Stomach (tissue), 9 donors: ENCODE measurements around the gene SACM1L. TPM values are rescaled to one million over a fixed set of nuclear protein-coding genes. Genes with fewer than 3 reads are reported as not detected.

Source experiments
- DNase-seq, 2 donors: peaks; one replicate each; pipeline versions ENCODE4 v3.0.0 to v3.0.0-alpha.2; 2013 to 2019
- H3K27ac ChIP-seq, 5 donors: fragments of 200-600 bp in 4 of 5; sonication (generic) in 4 of 5; one replicate each; pipeline ENCODE4 v1.5.1; 2013 to 2019; ENCODE audit warnings: mild to moderate bottlenecking in 1 of 5, moderate library complexity in 1 of 5
- H3K27me3 ChIP-seq, 3 donors: fragments of 200-600 bp; sonication (generic); one replicate each; pipeline ENCODE4 v1.5.1; 2017 to 2019; ENCODE audit warnings: mixed run types in 1 of 3
- H3K36me3 ChIP-seq, 4 donors: fragments of 200-600 bp; sonication (generic); 1 replicate in 3 of 4; 2 replicates in 1 of 4; pipeline ENCODE4 v1.5.1; 2016 to 2019
- H3K4me1 ChIP-seq, 4 donors: fragments of 200-600 bp; sonication (generic); one replicate each; pipeline ENCODE4 v1.5.1; 2016 to 2019
- H3K4me3 ChIP-seq, 4 donors: fragments of 200-600 bp; sonication (generic) in 3 of 4; one replicate each; pipeline ENCODE4 v1.5.1; 2016 to 2019; ENCODE audit warnings: mild to moderate bottlenecking in 1 of 4
- H3K9me3 ChIP-seq, 4 donors: fragments of 200-600 bp; sonication (generic); one replicate each; pipeline ENCODE4 v1.5.1; 2016 to 2019
- EP300 ChIP-seq: sonication (generic); formaldehyde crosslinking; IDR thresholded peaks from one replicate; pipeline ENCODE4 v1.6.1; 2017; ENCODE audit warnings: antibody characterized with exemption
- POLR2A ChIP-seq, 4 donors: fragments of 450-650 bp; IDR thresholded peaks; one replicate each; pipeline ENCODE4 v1.6.1; 2016; ENCODE audit warnings: antibody characterized with exemption in 4 of 4, control low read depth in 2 of 4, mild to moderate bottlenecking in 1 of 4, moderate library complexity in 1 of 4
- POLR2AphosphoS5 ChIP-seq, 3 donors: sonication (generic); formaldehyde crosslinking; IDR thresholded peaks; one replicate each; pipeline ENCODE4 v1.6.1; 2016; ENCODE audit warnings: antibody characterized with exemption in 3 of 3
- WGBS, 5 donors: extraction: QIAGEN DNeasy Blood & Tissue Kit in 3 of 5; methylation state at CpG; one replicate each; pipeline versions ENCODE4 v1.1.5 to v1.1.7; 2013 to 2018; 5-methylcytosine and 5-hydroxymethylcytosine counted together
- intact Hi-C: fragments of 100-400 bp; cut with DNase I; formaldehyde crosslinking; loops from one replicate; pipeline ENCODE4 v1.15.1; 2023; ENCODE audit warnings: low total_unique reads
- polyA plus RNA-seq, 3 donors: library from polyadenylated mRNA; stranded (reverse); fragments of 200-250 nt; gene quantifications; one replicate each; pipeline ENCODE4 v1.2.3, GENCODE V29; 2013
- small RNA-seq, 4 donors: library from RNA; depleted of rRNA; stranded (forward); fragments of <200 nt; gene quantifications; one replicate each; pipeline ENCODE3, GENCODE V24; 2016
- total RNA-seq, 5 donors: library from RNA; depleted of rRNA; stranded (reverse); fragments of >200 nt; gene quantifications; one replicate each; pipeline versions ENCODE4 v1.1.0 to v1.2.3, GENCODE V29; 2014 to 2016
- TF ChIP-seq, protein P1 (sequence below), 7 experiments: fragments of 450-650 bp in 4 of 7; fragments of 200-600 bp in 3 of 7; sonication (generic) in 3 of 7; IDR thresholded peaks; one replicate each; pipeline ENCODE4 v1.5.1; 2016 to 2019; ENCODE audit warnings: antibody characterized with exemption in 7 of 7, control low read depth in 2 of 7, mild to moderate bottlenecking in 1 of 7
- donor health status: healthy with polysubstance abuse.
- donor health status: Bipolar disorder and iron deficiency.
- donor health status: healthy.

SACM1L gene
- total and polyA plus RNA-seq, 8 donors, result 9.8 to 118 (median 30.8) TPM

DNA sequence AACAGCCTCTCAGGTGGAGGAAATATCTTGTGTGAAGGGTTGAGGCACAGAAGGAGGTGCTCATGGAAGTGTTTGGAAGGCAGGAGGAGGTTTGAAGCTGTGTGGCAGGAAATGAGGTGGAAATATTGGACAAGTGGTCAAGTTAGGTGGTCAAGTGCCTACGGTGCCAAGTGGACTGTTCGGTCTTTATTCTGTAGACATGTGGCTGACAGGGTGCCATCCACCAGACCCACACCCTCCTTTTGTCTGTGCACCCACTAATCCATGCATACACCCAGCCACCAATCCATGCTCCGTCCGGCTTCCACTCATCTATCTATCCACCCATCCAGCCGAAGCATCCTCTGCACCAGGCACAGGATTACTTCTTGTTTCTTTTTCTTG, 105.0 kb downstream of the SACM1L start:
- no peak overlapping the region for H3K27ac ChIP-seq
- 94 to 99% (median 96%) methylated on average over 5 of the region's 5 CpGs for WGBS, 5 donors
- intact Hi-C loops, result no loop called here
- H3K4me3 ChIP-seq, result no peak overlapping the region
- TF ChIP-seq POLR2AphosphoS5 (IDR thresholded peaks at IDR 0.05) (no peak), POLR2A (IDR thresholded peaks at IDR 0.05) (no peak), EP300 (no peak)
- TF ChIP-seq, protein P1, sequence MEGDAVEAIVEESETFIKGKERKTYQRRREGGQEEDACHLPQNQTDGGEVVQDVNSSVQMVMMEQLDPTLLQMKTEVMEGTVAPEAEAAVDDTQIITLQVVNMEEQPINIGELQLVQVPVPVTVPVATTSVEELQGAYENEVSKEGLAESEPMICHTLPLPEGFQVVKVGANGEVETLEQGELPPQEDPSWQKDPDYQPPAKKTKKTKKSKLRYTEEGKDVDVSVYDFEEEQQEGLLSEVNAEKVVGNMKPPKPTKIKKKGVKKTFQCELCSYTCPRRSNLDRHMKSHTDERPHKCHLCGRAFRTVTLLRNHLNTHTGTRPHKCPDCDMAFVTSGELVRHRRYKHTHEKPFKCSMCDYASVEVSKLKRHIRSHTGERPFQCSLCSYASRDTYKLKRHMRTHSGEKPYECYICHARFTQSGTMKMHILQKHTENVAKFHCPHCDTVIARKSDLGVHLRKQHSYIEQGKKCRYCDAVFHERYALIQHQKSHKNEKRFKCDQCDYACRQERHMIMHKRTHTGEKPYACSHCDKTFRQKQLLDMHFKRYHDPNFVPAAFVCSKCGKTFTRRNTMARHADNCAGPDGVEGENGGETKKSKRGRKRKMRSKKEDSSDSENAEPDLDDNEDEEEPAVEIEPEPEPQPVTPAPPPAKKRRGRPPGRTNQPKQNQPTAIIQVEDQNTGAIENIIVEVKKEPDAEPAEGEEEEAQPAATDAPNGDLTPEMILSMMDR (IDR thresholded peaks at IDR 0.05), result no peak
- peaks cover 0 to 65% (median 26%) of the 10 kb centered on the region in 3 donors for H3K27me3 ChIP-seq
- no peaks in the 10 kb centered on the region for H3K36me3 ChIP-seq
- peaks cover 10 to 20% (median 16%) of the 10 kb centered on the region in 4 donors for H3K4me1 ChIP-seq
- H3K9me3 ChIP-seq, result peaks cover 6 to 8% (median 8%) of the 10 kb centered on the region in 4 donors
- DNase-seq, result no peak

GRCh38 chr3:45794660-45795059, 105.5 kb downstream of the SACM1L start:
- H3K4me3 ChIP-seq, result no peak overlapping the region
- H3K27me3 ChIP-seq, result peaks cover 0 to 69% (median 26%) of the 10 kb centered on the region in 3 donors
- no peak for DNase-seq
- no peaks in the 10 kb centered on the region for H3K36me3 ChIP-seq
- WGBS, 5 donors, result 88 to 96% (median 91%) methylated on average over 1 of the region's 1 CpG
- H3K4me1 ChIP-seq, result peaks cover 10 to 20% (median 16%) of the 10 kb centered on the region in 4 donors
- TF ChIP-seq EP300 (no peak), POLR2A (IDR thresholded peaks at IDR 0.05) (no peak), POLR2AphosphoS5 (IDR thresholded peaks at IDR 0.05) (no peak)
- TF ChIP-seq, protein P1 (IDR thresholded peaks at IDR 0.05), result no peak
- peaks cover under 1 to 7% (median 4%) of the 10 kb centered on the region in 4 donors for H3K9me3 ChIP-seq
- H3K27ac ChIP-seq, result no peak overlapping the region
- intact Hi-C loops, result no loop called here

Small RNA genes within 50 kb of the gene (small RNA-seq; reads per million reads assigned to genes)
- gene RN7SL145P, result 0 to 0.07 (median 0) reads per million in 4 donors

Other genes with a start within 250 kb of the SACM1L start
- gene LIMD1, start 94.6 kb upstream of the SACM1L start, total RNA-seq, result 10 to 100 TPM; 10.1 to 91.1 (median 25.3) TPM
- 1 to 10 TPM; 2.3 to 3.7 (median 3.4) TPM for gene LIMD1, start 94.6 kb upstream of the SACM1L start, polyA plus RNA-seq
- gene SLC6A20, start 107.1 kb downstream of the SACM1L start, total RNA-seq, result under 1 TPM in 3 of 5 donors, not detected in 2; 0.14 to 0.73 (median 0.58) TPM
- 1 to 10 TPM in 1 of 3 donors, under 1 TPM in 1, not detected in 1; 0.10 to 2.6 TPM for gene SLC6A20, start 107.1 kb downstream of the SACM1L start, polyA plus RNA-seq
- gene LZTFL1, start 152.7 kb downstream of the SACM1L start, total RNA-seq, result 10 to 100 TPM in 3 of 5 donors, 1 to 10 TPM in 2; 3.8 to 62.4 (median 25.0) TPM
- gene LZTFL1, start 152.7 kb downstream of the SACM1L start, polyA plus RNA-seq, result 1 to 10 TPM; 5.3 to 8.6 (median 6.0) TPM
- 1 to 10 TPM in 2 of 5 donors, not detected in 3; 1.1 to 1.2 TPM for gene CCR9, start 197.1 kb downstream of the SACM1L start, total RNA-seq
- under 1 TPM in 1 of 3 donors, not detected in 2; 0.08 TPM for gene CCR9, start 197.1 kb downstream of the SACM1L start, polyA plus RNA-seq